GM21825 (cell line): Measurements from ENCODE around the gene EDARADD.
"Not testable (repeated sequence)": the region's sequence is repeated elsewhere in the genome, so short reads cannot be mapped to it uniquely, and the experiment has no call there.

Experiments
- ATAC-seq: cut with Tn5 transposase; IDR thresholded peaks from one replicate; pipeline ENCODE4 v1.9.1; 2021; ENCODE audit warnings: mild to moderate bottlenecking, moderate library complexity; ENCODE audit not compliant: unreplicated experiment

EDARADD gene

DNA sequence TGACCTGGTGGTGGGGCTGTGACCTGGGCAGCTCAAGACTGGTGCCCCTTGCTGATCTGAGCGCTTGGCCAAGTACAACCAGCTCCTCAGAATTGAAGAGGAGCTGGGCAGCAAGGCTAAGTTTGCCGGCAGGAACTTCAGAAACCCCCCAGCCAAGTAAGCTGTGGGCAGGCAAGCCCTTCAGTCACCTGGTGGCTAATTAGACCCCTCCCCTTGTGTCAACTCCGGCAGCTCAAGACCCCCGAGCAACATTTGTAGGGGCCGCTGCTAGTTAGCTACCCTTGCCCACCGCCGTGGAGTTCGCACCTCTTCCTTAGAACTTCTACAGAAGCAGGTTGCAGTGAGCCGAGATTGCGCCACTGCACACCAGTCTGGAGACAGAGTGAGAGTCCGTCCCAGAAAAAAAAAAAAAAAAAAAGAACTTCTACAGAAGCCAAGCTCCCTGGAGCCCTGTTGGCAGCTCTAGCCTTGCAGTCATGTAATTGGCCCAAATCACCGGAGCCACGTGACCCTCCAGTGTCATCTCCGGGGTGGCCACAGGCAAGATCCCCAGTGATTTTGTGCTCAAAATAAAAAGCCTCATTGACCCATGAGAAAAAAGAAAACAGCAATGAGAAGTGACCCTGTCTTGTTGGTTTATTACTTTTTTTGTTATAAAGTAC lies 90.4 kb downstream of the EDARADD start:
- no peak for ATAC-seq

DNA sequence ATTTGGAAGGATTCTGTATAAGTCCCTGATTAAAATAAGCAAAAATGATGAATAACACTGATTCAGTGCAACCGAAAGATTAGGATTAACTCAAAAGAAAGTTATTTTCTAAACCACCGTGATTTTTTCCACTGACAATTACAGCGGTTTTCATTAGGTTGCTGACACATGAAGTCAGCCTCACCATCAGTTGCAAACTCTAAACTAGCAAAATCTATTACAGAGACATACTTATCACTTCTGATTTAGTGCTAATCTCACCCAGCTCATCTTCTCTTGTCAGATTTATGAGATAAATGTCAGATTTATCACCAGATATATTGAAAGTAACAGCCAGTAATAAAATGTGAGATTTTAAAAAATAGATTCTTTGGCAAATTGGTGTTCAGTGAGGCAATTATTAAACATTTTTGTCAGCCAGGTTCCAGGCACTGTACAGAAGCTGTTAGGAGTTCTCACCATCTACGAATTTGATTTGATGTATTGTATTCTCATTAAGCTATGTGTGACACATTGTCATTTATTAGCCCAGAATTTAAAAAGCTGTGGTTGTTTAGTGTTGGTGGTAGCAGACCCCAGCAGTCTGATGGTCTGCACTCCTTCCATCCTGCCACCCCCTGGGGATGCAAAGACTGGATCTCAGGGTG lies 92.4 kb downstream of the EDARADD start:
- ATAC-seq: no peak

DNA sequence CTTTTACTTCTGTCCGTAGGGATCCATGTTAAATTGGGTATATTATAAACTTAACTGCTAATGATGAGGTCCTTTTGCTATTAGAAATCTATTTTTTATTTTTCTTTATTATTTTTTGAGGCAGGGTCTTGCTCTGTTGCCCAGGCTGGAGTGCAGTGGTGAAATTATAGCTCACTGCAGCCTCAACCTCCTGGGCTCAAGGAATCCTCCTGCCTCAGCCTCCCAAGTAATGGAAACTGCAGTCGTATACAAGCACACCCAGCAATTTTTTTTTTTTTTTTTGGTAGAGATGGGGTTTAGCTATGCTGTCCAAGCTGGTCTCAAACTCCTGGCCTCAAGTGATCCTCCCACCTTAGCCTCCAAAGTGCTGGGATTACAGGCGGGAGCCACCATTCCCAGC lies 95.1 kb downstream of the EDARADD start:
- ATAC-seq: not testable (repeated sequence)

DNA sequence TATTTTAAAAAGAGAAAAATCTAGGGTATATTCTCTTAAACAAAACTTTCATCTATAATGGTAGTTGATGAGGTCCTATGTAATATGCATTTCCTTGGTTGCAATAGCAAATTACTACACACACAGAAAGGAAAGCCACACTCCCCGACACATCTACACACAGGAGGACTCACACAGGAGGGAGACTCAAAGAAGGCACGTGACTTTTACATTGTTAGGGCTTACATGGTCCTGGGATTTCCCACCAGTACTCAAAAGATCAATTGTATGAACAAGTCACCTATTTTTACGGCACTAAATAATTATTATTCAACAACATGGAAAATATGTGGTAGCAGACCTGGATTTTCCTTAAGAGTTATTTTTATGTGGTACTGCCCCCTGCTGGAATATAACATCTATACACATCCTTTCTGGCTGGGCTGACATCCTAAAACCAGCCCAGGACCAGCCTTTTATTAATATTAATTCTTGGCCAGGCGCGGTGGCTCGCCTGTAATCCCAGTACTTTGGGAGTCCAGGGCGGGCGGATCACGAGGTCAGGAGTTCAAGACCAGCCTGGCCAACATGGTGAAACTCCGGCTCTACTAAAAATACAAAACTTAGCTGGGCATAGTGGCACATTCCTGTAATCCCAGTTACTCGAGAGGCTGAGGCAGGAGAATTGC lies 95.8 kb downstream of the EDARADD start:
- no peak for ATAC-seq

DNA sequence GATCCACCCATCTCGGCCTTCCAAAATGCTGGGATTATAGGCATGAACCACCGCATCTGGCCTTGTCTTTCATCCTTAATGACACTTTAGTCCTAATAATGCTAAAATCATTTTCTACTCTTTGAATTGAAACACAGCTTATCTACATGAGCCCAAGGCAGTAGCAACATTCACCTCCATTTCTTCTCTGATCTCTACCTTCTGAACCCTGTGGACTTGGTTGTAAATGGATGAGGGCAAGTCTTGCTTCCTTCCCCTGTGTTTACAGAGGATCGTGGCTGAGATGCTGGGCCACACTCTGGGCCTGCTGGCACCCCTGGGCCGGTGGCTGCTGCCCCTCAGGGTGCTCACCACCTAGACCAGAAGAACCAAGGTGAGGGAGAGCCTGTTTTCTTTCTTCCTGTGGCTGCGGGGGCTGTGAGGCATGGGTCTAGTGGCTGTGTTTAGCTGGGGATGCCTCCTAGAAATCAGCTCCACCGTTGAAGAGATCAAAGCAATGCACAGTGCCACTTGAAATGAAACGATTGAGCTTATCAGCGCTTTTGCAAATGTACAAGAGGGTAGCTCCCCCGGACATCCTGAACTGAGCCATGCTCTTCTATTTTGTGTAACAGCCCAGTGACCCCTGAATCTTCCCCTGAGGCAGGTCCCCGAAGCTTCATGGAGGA lies 97.5 kb downstream of the EDARADD start:
- ATAC-seq: no peak

DNA sequence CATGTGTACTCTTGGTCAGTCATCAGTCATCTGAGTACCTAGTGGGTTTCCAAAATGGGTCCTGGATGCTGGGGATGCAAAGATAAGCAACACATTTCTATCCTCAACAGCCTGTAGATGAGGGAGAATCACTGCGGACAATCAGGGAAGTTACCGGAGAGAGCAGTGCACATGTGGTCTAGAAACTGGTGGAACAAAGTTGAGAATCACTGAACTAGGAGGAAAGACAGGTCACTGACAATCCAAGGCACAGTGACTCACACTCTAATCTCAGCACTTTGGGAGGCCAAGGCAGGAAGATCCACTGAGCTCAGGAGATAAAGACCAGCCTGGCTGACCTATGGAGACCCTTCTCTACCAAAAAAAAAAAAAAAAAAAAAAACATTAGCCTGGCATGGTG lies 98.3 kb downstream of the EDARADD start:
- no peak for ATAC-seq

DNA sequence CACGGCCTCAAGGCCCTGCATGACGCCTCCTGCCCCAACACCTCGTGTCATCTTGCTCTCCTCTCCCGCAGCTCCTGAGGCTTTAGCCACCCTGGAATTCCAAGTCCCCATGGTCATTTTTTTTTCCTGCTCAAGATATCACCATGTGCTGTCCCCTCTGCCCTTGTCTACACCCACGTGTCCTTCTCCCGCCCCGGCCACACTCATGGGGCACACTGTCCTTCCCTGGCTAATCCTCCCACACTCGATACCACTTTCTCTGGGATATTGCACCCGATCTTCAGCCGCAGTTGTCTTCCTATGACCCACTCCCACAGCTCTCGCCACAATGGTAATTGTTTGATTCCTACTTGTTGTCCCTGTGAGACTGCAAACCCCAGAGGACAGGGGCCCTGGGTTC lies 100.0 kb downstream of the EDARADD start:
- ATAC-seq: no peak

DNA sequence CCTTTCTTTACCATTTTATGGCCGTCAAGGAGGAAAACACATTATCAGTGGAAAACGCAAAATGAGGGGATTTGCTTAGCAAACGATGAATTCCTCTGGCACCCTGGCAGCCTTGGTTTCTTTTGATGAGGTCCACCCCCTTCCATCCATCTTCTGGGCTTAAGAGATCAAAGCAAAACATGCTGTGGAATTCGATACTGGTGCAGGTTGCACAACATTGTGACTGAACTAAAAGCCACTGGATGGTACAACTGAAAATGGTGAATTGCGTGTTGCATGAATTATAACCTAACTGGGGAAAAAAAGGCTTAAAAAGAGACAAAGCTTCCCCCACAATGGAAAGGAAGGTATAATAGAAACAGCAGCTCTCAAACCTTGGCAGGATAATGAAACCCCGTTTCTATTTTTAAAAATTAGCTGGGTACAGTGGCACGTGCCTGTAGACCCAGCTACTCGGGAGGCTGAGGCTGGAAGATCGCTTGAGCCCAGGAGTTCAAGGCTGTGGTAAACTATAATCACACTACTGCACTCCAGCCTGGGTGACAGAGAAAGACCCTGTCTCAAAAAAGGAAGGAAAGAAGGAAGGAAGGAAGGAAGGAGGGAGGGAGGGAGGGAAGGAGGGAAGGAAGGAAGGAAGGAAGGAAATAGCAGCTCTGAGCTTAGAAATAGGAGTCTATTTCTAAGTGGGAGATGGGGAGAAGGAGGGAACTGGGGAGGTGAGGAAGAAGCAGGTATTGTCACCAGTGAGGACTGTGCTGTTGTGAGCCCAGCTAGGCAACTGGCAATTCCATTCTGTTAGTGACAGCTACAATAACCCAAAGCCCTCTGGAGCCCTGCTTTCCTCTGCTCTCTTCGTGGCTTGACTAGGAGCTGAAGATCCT lies 100.7 kb downstream of the EDARADD start:
- ATAC-seq: no peak

DNA sequence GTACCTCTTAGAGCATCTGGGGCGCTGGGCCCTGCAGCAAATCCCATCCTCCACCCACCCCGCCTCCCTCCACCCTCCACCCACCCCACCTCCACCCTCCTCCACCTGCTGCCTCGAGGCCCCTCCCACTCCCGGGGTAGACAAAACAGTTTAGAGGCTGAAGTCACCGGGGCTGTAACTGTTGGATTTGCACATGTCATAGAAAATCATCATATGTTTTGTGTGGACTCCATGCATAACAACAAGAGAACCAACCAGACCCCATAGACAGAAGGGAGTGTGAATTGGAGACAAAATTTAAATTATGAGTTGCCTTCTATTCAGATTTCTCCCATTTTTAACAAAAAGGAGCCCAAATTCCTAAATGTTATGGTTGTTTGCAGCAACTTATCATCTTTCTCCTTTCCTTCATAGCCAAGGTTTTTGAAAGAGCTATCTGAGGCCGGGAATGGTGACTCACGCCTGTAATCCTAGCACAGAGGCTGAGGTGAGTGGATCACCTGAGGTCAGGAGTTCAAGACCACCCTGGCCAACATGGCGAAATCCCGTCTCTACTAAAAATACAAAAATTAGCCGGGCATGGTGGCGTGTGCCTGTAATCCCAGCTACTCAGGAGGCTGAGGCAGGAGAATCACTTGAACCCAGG lies 101.5 kb downstream of the EDARADD start:
- no peak for ATAC-seq

DNA sequence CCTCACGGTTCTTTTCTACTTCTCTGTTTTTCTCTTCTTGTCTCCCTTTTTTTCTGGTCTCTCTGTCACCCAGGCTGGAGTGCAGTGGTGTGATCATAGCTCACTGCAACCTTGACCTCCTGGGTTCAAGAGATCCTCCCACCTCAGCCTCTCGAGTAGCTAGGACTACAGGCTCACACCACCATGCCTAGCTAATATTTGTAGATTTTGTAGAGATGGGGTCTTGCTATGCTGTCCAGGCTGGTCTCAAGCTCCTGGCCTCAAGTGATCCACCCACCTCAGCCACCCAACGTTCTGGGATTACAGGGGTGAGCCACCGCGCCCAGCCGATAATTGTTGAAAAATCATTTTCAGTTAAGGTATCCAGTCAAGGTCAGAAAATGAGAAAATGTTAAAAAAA lies 103.8 kb downstream of the EDARADD start:
- ATAC-seq: no peak

DNA sequence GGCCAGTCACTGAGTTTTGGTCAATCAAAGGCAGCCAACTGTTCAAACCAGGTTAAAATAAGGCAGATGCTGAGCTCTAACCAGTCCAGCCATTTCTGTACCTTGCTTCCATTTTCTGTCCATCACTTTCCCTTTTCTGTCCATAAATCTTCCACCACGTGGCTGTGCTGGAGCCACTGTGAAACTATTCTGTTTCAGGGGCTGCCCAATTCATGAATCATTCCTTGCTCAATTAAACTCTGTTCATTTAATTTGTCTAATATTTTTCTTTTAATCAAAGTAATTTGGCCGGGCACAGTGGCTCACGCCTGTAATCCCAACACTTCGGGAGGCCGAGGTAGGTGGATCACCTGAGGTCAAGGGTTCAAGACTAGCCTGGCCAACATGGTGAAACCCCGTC lies 107.0 kb downstream of the EDARADD start:
- ATAC-seq: no peak

DNA sequence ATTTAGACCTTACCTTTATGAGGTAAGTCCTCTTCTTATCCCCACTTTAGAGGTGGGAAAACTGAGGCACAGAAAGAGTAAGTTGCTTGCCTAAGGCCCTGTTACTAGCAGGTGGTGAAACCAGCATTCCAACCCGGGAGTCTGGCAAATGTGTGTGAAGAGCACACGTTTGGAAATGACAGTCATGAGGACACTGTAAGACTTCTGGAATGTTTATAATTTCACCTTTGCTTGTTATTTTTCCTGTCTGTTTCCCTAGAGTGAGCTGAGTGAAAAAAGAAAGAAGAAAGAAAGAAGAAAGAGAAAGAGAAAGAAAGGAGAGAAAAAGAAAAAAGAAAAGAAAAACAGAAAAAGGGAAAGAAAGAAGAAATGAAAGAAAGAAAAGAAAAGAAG lies 108.5 kb downstream of the EDARADD start:
- ATAC-seq: no peak

DNA sequence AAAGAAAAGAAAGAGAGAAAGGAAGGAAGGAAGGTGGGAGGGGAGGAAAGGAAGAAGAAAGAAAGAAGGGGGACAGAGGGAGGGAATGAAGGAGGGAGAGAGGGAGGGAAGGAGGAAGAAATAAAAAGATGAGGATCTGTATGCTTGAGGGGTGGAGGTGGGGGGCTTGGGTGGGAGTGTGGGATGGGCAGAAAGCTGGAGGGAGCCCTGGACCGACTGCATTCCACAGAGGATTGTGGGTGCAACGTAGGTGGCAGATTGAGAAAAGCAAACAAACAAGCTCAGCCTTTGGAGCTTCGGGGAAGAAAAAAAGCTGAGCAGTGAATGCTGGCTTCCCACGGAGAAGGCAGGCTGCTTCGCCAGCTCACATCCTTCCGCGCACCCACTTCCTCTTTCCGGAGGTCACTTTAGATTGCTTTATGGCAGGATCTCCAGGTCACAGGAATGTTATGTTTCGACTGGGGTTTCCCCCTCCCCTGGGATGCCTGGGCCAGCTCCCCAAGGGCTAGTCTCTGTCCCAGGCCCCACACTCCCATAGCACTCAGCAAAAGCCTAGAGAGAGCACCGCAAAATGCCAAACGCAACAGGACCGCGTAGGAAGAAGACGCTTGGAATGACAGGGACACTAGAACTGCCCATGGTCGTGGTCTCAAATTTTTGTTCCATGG lies 109.0 kb downstream of the EDARADD start:
- no peak for ATAC-seq

DNA sequence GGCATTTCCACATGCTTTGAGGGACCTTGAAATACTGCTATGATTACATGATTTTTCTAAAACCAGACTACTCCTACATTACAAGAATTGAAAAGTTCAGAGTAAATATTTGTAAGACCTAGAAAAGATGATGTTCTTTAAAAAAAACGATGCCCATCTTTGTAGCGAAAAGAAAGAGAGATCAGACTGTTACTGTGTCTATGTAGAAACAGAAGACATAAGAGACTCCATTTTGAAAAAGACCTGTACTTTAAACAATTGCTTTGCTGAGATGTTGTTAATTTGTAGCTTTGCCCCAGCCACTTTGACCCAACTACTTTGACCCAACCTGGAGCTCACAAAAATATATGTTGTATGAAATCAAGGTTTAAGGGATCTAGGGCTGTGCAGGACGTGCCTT lies 110.3 kb downstream of the EDARADD start:
- not testable (repeated sequence) for ATAC-seq

DNA sequence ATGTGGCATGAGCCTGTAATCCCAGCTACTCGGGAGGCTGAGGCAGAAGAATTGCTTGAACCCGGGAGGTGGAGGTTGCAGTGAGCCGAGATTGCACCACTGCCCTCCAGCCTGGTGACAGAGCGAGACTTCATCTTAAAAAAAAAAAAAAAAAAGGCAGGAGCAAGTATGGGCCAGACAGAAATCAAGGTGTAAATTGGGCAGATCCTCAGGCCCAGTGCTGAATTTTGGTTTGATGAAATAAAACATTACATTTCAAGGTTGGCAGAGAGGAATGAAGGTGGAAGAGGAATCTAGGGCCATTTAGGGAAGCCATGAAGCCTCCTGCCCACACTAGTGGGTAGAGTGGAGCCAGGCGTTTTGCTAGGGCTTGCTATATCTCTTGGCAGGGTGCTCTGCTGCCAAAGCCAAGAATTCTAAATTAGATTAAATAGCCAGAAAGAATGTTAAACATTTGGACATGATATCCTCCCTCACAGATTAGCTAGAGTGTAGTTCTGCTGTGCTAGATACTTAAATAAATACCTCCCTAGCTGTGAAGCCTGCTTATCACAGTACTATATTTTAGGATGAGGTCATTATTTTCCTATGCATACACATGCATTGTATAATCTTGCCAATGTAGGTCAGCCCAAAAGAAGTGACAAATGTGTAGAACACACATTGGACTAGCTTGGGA lies 113.1 kb downstream of the EDARADD start:
- no peak for ATAC-seq

DNA sequence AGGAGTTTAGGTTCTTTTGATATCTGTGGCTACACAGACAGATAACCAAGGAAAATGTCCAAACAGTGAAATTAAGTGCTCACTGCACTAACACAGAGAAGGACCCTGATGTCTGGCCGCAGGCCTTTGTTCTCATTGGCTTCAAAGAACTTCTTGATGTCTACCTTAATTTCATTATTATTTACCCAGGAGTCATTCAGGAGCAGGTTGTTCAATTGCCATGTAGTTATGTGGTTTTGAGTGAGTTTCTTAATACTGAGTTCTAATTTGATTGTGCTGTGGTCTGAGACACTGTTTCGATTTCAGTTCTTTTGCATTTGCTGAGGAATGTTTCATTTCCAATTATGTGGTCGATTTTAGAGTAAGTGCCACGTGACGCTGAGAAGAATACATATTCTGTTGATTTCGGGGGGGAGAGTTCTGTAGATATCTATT lies 114.5 kb downstream of the EDARADD start:
- no peak for ATAC-seq

DNA sequence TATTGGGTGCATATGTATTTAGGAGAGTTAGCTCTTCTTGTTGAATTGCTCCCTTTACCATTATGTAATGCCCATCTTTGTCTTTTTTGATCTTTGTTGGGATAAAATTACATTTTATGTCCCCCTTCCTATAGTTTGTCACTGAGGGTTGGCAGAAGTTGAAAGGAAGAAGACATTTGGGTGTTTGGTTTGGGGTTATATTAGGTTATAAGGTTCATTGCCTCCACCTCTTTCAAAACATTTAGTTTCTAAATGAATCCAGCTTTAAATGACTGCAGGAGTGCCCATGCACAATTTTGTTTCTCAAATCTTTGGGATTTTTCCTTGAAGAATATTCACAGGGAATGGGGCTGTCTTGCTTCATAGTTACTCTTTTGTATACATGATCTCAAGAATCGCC lies 115.1 kb downstream of the EDARADD start:
- ATAC-seq: no peak

DNA sequence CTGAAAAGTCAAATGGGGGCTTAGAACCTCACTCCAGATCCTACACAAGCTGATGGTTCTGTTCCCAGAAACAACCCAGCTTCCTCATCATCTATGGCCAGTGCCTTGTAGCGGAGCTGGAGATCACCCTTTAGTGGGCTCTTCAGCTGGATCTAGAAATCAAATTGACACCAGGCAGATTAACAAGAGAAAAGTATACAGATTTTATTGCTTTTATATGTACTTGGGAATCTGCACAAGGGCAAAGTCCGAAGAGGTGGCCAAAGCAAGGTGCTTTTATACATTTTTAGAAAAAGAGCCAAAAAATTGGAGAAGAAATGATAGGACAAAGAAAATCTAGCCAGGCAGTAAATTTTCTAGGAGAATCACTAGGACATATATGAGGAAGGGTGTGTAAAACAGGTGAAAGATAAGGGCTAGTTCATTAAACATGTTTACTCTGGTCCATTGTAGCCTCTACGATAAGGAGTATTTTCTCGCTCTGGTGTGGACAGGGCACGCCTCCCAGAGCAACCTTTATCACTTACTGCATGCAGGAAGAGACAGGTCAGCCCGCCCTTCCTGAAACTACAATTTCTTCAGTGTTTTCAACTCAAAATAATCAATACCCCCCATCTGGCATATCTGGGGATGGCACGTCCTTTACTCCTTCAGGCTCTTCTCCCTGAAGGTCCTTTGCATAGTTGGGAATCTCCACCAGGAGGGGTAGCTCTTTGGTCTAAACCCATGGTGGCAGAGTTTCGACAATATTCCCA lies 115.7 kb downstream of the EDARADD start:
- no peak for ATAC-seq
